ENCODE results near the gene UST.
"Not testable (repeated sequence)": the region's sequence is repeated elsewhere in the genome, so short reads cannot be mapped to it uniquely, and the experiment has no call there.

The UST gene

GRCh38 chr6:148972481-148972880 is 225.7 kb downstream of the UST start:
- no peak overlapping the region for H3K27ac ChIP-seq
- TF ChIP-seq ZFX (IDR thresholded peaks at IDR 0.05; ENCODE audit: borderline replicate concordance): no peak
- TF ChIP-seq CTCF (IDR thresholded peaks at IDR 0.05): no peak

DNA sequence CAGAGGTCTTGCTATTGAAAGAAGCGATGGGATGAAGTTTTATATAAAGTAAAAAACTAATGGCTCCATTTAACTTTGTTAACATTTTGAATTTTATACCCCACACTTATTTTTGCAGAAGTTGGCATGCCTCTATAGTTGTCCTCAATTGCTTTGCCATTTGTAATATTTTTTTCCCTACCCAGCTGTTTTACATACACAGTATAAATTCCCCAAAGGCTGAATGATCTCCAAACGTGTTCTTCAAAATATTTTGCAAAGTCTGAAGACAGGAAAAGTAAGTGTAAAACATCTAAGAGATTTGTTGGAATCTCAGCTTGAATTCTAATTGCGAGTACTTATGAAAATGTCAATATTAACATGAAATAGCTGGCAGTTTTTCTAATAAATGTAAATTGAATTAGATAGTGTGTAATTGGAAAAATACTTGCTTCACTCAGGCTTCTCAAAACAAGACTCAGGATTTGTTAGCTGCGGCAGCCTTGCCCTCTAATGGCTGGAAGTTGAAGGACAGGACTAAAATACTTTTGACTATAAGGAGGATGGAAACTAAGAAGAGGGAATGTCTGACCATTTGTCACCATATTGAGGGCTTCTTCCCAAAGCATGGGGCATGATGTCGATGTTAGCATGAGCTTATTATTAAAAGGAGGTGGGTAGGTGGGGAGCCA is 226.8 kb downstream of the UST start:
- no peak for TF ChIP-seq ZFX (IDR thresholded peaks at IDR 0.05; ENCODE audit: borderline replicate concordance)
- TF ChIP-seq CTCF (IDR thresholded peaks at IDR 0.05): peak; percentile 53

DNA sequence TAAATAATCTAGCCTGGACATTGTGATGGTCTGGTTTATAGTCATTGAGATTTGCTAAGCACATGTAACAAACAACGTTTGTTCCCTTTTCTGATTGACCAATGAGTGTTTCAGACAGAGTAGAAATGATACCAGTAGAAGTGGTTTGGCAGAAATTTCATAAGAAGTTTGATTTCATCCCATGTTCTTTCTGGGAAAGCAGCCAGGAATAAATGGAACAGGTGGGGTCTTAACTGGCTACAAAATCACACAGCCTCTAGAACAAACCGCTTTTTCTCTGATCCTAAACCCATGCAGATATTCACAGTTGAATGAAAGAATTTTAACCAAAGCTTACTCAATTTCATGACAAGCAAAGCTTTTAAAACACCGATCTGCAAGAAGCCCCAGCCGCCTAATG is 227.5 kb downstream of the UST start:
- H3K27ac ChIP-seq: no peak overlapping the region
- TF ChIP-seq CTCF (IDR thresholded peaks at IDR 0.05): no peak

More for the DNA sequence above, 226.8 kb downstream of the UST start:
- H3K27ac ChIP-seq: no peak overlapping the region

DNA sequence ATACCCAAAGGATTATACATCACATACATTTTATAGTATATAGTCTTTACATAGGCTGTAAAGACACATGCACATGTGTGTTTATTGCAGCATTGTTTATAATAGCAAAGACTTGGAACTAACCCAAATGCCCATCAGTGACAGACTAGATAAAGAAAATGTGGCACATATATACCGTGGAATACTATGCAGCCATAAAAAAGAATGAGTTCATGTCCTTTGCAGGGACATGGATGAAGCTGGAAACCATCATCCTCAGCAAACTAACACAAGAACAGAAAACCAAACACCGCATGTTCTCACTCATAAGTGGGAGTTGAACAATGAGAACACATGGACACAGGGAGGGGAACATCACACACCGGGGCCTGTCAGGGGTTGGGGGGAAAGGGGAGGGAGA is 231.5 kb downstream of the UST start:
- H3K27ac ChIP-seq: not testable (repeated sequence)

GRCh38 chr6:148979014-148979901 is 232.4 kb downstream of the UST start:
- no peak for TF ChIP-seq ZFX (IDR thresholded peaks at IDR 0.05; ENCODE audit: borderline replicate concordance)
- no peak for TF ChIP-seq CTCF (IDR thresholded peaks at IDR 0.05)

DNA sequence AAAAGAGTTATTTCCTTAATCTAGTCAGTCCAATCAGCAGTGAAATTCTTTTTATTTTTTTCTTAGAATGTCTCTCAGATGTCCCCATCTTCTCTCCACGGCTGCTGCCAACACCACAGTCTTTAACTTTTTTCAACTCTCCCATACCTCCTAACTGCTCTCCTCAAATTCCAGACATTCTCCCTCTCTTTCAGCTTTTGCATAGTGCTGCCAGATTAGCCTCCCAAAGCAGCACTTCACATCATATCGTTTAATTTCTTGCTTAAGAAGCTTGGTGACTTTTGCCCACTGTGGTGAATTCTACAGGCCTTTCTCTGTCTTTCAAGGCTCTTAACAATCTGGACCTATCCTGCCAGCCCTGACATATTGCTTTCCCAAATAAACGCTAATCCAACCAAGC is 233.4 kb downstream of the UST start:
- TF ChIP-seq CTCF (IDR thresholded peaks at IDR 0.05): no peak
- TF ChIP-seq ZFX (IDR thresholded peaks at IDR 0.05; ENCODE audit: borderline replicate concordance): no peak
- H3K27ac ChIP-seq: no peak overlapping the region

More at GRCh38 chr6:148979014-148979901, 232.4 kb downstream of the UST start:
- no peak overlapping the region for H3K27ac ChIP-seq

GRCh38 chr6:148981515-148981914 is 234.7 kb downstream of the UST start:
- TF ChIP-seq CTCF (IDR thresholded peaks at IDR 0.05) (no peak), ZFX (IDR thresholded peaks at IDR 0.05; ENCODE audit: borderline replicate concordance) (no peak)

More at GRCh38 chr6:148981515-148981914, 234.7 kb downstream of the UST start:
- H3K27ac ChIP-seq: no peak overlapping the region
